Spleen (tissue), 7 donors: ENCODE data around the gene MPHOSPH10.

Source experiments
- CTCF ChIP-seq, 11 experiments: fragments of 200-600 bp in 7 of 11; fragments of 450-650 bp in 4 of 11; sonication (generic) in 4 of 11; IDR thresholded peaks in 8 of 11; conservative IDR thresholded peaks in 3 of 11; 1 replicate in 7 of 11; 2 replicates in 4 of 11; pipeline versions ENCODE4 v1.4.0 to v1.8.0; 2016 to 2021; ENCODE audit warnings: antibody characterized with exemption in 11 of 11, inconsistent platforms in 4 of 11, mild to moderate bottlenecking in 1 of 11
- POLR2A ChIP-seq, 3 donors: fragments of 450-650 bp; IDR thresholded peaks; one replicate each; pipeline ENCODE4 v1.5.1; 2017; ENCODE audit warnings: antibody characterized with exemption in 3 of 3, mild to moderate bottlenecking in 1 of 3
- POLR2AphosphoS5 ChIP-seq, 3 donors: sonication (generic); formaldehyde crosslinking; IDR thresholded peaks; one replicate each; pipeline ENCODE4 v1.5.1; 2017; ENCODE audit warnings: antibody characterized with exemption in 3 of 3
- donor health status: DM: no; HTN: no; CAD: no; lungs with moderate emphysema.
- donor health status: DM: no; HTN: no; CAD: no.
- donor health status: DM: no; HTN: no; CAD: no.

- TF ChIP-seq POLR2A (IDR thresholded peaks at IDR 0.05) (no peak), CTCF (IDR thresholded peaks at IDR 0.05 in 8 of 11, conservative IDR thresholded peaks at IDR 0.05 in 3 of 11) (no peak), POLR2AphosphoS5 (IDR thresholded peaks at IDR 0.05) (no peak)
Observed at GRCh38 chr2:71130905-71131244, 441 bp downstream of the MPHOSPH10 start.
